Muscle of back (tissue), 10 donors: ENCODE measurements around the gene ST6GALNAC4. TPM values are rescaled to one million over a fixed set of nuclear protein-coding genes. Genes with fewer than 3 reads are reported as not detected.

ENCODE experiments used
- polyA plus RNA-seq, 10 donors: library from polyadenylated mRNA; unstranded; fragments of 120-200 nt; gene quantifications; one replicate each; pipeline ENCODE4 v1.2.1, GENCODE V29; 2013; ENCODE audit not compliant: insufficient read length in 10 of 10

Gene ST6GALNAC4
- polyA plus RNA-seq, 10 donors: 24.8 to 41.2 (median 29.6) TPM

Other genes with a start within 250 kb of the ST6GALNAC4 start
- gene CFAP157, start 210.1 kb downstream of the ST6GALNAC4 start, polyA plus RNA-seq: 1 to 10 TPM in 6 of 10 donors, under 1 TPM in 4; 0.64 to 1.5 (median 1.1) TPM
- gene PTRH1, start 201.4 kb downstream of the ST6GALNAC4 start, polyA plus RNA-seq: 1 to 10 TPM; 4.4 to 8.2 (median 6.4) TPM
- gene TTC16, start 201.0 kb downstream of the ST6GALNAC4 start, polyA plus RNA-seq: under 1 TPM in 6 of 10 donors, not detected in 4; 0.03 to 0.16 (median 0.06) TPM
- 10 to 100 TPM in 1 of 10 donors, 1 to 10 TPM in 9; 5.8 to 11.8 (median 7.1) TPM for gene TOR2A, start 181.7 kb downstream of the ST6GALNAC4 start, polyA plus RNA-seq
- gene SH2D3C, start 138.4 kb downstream of the ST6GALNAC4 start, polyA plus RNA-seq: 10 to 100 TPM; 15.5 to 24.4 (median 18.0) TPM
- 10 to 100 TPM; 36.7 to 46.5 (median 41.3) TPM for gene CDK9, start 131.0 kb downstream of the ST6GALNAC4 start, polyA plus RNA-seq
- 10 to 100 TPM; 28.8 to 42.1 (median 37.9) TPM for gene FPGS, start 114.2 kb downstream of the ST6GALNAC4 start, polyA plus RNA-seq
- gene ENG, start 62.4 kb downstream of the ST6GALNAC4 start, polyA plus RNA-seq: 10 to 100 TPM; 40.6 to 74.5 (median 52.4) TPM
- gene AK1, start 39.4 kb downstream of the ST6GALNAC4 start, polyA plus RNA-seq: 1,000 to 10,000 TPM in 7 of 10 donors, 100 to 1,000 TPM in 3; 607 to 1,079 (median 1,015) TPM
- 10 to 100 TPM; 40.4 to 58.5 (median 46.6) TPM for gene ST6GALNAC6, start 17.4 kb downstream of the ST6GALNAC4 start, polyA plus RNA-seq
- gene PIP5KL1, start 13.7 kb upstream of the ST6GALNAC4 start, polyA plus RNA-seq: 1 to 10 TPM; 1.3 to 5.7 (median 2.1) TPM
- gene DPM2, start 20.8 kb upstream of the ST6GALNAC4 start, polyA plus RNA-seq: 10 to 100 TPM; 15.7 to 25.3 (median 22.5) TPM
- 10 to 100 TPM; 15.4 to 27.3 (median 17.4) TPM for gene EEIG1, start 63.9 kb upstream of the ST6GALNAC4 start, polyA plus RNA-seq
- 1 to 10 TPM; 6.3 to 9.2 (median 8.0) TPM for gene NAIF1, start 150.3 kb upstream of the ST6GALNAC4 start, polyA plus RNA-seq
- 10 to 100 TPM in 9 of 10 donors, 1 to 10 TPM in 1; 9.6 to 16.2 (median 12.0) TPM for gene SLC25A25, start 151.2 kb upstream of the ST6GALNAC4 start, polyA plus RNA-seq
- gene PTGES2, start 210.7 kb upstream of the ST6GALNAC4 start, polyA plus RNA-seq: 10 to 100 TPM; 28.2 to 40.0 (median 36.1) TPM
- gene LCN2, start 232.4 kb upstream of the ST6GALNAC4 start, polyA plus RNA-seq: 1 to 10 TPM in 1 of 10 donors, under 1 TPM in 9; 0.16 to 1.3 (median 0.68) TPM
- 10 to 100 TPM; 19.9 to 33.8 (median 26.3) TPM for gene BBLN, start 243.2 kb upstream of the ST6GALNAC4 start, polyA plus RNA-seq